ENCODE measurements around the gene LCE2D. TPM values are rescaled to one million over a fixed set of nuclear protein-coding genes. Genes with fewer than 3 reads are reported as not detected.

LCE2D gene
- total RNA-seq, 1 donor from 2014 or later = not detected

DNA sequence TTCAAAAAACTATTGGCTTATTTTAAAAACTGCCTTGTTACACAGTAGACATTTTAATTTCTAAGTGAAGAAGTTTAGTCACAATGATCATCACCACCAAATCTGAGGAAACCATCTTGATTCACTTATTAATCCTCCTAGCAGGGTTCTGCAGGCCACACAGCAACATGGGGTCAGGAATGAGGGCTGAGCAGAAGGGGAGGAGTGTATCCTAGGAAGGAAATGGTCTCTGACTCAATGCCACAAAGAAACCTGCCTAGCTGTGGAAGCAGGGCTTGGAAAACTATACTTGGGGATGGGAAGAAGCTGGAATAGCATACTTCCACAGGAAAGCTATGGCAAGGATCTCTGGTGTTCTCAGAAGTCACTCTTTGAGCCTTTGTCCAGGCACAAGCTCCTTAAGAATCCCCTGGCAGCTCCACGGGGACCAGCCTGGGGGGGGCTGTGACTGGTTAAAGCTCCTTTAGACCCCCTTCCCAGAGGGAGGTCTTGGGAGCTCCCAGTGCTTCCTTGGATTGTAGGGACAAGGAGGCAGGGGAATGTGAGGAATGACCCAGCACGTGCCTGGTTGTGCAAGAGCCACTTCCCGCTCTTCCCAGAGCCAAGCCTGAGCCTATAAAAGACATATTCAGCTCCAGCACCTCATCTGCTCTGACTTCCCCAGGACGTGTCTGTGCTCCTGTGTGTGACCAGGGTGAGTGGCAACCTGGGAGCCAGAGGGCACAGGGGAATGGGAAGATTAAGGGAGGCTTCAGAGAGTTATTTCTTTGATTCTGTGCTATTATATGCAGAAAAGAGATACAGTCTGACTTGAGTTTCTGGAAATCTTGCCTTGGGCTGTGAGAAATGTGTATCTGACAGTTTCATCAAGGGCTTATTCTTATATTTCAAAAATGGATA lies 34.8 kb downstream of the LCE2D start, which contains the start of gene LCE2A:
Gene LCE2A, plus strand, starts transcription at position 645 of the 900 bp plus-strand sequence. CDS start 557 bp downstream, outside the sequence.
- DNase-seq (ENCODE audit: low read depth in 2 of 2) = no peak

- no peak for DNase-seq (ENCODE audit: low read depth in 2 of 2)
These were observed 36.6 kb downstream of the LCE2D start for GRCh38 chr1:152699746-152700145.

DNA sequence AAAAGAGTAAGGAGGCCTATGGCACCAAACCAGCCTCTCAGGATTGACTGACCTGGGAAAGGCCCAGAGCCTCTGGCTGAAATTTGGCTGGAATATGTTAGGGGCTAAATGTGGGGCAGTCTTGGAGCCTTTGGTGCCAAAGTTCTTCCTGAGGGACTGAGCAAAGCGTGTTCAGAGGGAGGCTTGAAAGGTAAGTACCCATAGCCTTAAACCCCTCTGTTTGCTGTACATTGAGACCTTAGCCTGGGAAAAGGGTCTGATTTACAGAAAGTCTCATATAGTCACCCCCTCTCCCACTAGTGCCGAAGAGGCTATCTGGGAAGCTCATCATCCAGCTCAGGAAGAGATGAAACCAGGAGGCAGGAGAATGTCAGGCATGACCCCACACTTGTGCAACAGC lies 44.7 kb downstream of the LCE2D start, which contains the start of gene LCE4A:
Gene LCE4A, plus strand, starts transcription at position 301 of the 400 bp plus-strand sequence. CDS start 916 bp downstream, outside the sequence.
- DNase-seq (ENCODE audit: low read depth in 2 of 2) = no peak

Other genes starting within 250 kb of the LCE2D start
- not detected in 2 replicates for gene CRNN, start 249.1 kb upstream of the LCE2D start, total RNA-seq
- not detected in 2 replicates for gene LCE5A, start 152.6 kb upstream of the LCE2D start, total RNA-seq
- gene CRCT1, start 148.9 kb upstream of the LCE2D start, total RNA-seq = not detected in 2 replicates
- not detected in 2 replicates for gene LCE3E, start 96.6 kb upstream of the LCE2D start, total RNA-seq
- not detected in 2 replicates for gene LCE3D, start 82.9 kb upstream of the LCE2D start, total RNA-seq
- not detected in 2 replicates for gene LCE3C, start 63.1 kb upstream of the LCE2D start, total RNA-seq
- gene LCE3B, start 49.6 kb upstream of the LCE2D start, total RNA-seq = not detected in 2 replicates
- not detected in 2 replicates for gene LCE3A, start 40.3 kb upstream of the LCE2D start, total RNA-seq
- gene LCE2C, start 11.9 kb downstream of the LCE2D start, total RNA-seq = not detected in 2 replicates
- gene LCE2B, start 22.7 kb downstream of the LCE2D start, total RNA-seq = not detected in 2 replicates
- gene LCE2A, start 35.0 kb downstream of the LCE2D start, total RNA-seq = not detected in 2 replicates
- gene LCE4A, start 44.8 kb downstream of the LCE2D start, total RNA-seq = not detected in 2 replicates
- not detected in 2 replicates for gene KPRP, start 94.6 kb downstream of the LCE2D start, total RNA-seq
- gene LCE1F, start 111.8 kb downstream of the LCE2D start, total RNA-seq = not detected in 2 replicates
- not detected in 2 replicates for gene LCE1E, start 122.9 kb downstream of the LCE2D start, total RNA-seq
- gene LCE1D, start 133.3 kb downstream of the LCE2D start, total RNA-seq = not detected in 2 replicates
- gene LCE1C, start 143.3 kb downstream of the LCE2D start, total RNA-seq = not detected in 2 replicates
- not detected in 2 replicates for gene LCE1B, start 148.6 kb downstream of the LCE2D start, total RNA-seq
- gene LCE1A, start 164.1 kb downstream of the LCE2D start, total RNA-seq = not detected in 2 replicates
- gene LCE6A, start 179.5 kb downstream of the LCE2D start, total RNA-seq = not detected in 2 replicates
- gene LCE7A, start 196.6 kb downstream of the LCE2D start, total RNA-seq = not detected in 2 replicates
- not detected in 2 replicates for gene SMCP, start 214.9 kb downstream of the LCE2D start, total RNA-seq
- gene IVL, start 245.2 kb downstream of the LCE2D start, total RNA-seq = not detected in 2 replicates

Measured in dermis microvascular lymphatic vessel endothelial cell (primary cell).